Gastroesophageal sphincter (tissue), 3 donors: ENCODE results near the gene TTC33.
"Not testable (repeated sequence)": the region's sequence is repeated elsewhere in the genome, so short reads cannot be mapped to it uniquely, and the experiment has no call there.

Experiments used
- CTCF ChIP-seq, 4 experiments: fragments of 200-600 bp in 2 of 4; fragments of 450-650 bp in 2 of 4; sonication (generic) in 1 of 4; IDR thresholded peaks; one replicate each; pipeline ENCODE4 v1.5.1; 2017 to 2019; ENCODE audit warnings: antibody characterized with exemption in 4 of 4, mild to moderate bottlenecking in 2 of 4, moderate library complexity in 2 of 4
- EP300 ChIP-seq: sonication (generic); formaldehyde crosslinking; IDR thresholded peaks from one replicate; pipeline ENCODE4 v1.6.1; 2017; ENCODE audit warnings: antibody characterized with exemption, mild to moderate bottlenecking
- POLR2A ChIP-seq, 2 donors: fragments of 450-650 bp; IDR thresholded peaks; one replicate each; pipeline ENCODE4 v1.6.1; 2017; ENCODE audit warnings: antibody characterized with exemption in 2 of 2, mild to moderate bottlenecking in 2 of 2, moderate library complexity in 1 of 2
- POLR2AphosphoS5 ChIP-seq: sonication (generic); formaldehyde crosslinking; IDR thresholded peaks from one replicate; pipeline ENCODE4 v1.6.1; 2017; ENCODE audit warnings: antibody characterized with exemption

- not testable (repeated sequence) for TF ChIP-seq POLR2A (IDR thresholded peaks at IDR 0.05); CTCF (IDR thresholded peaks at IDR 0.05); EP300; POLR2AphosphoS5
Observed at GRCh38 chr5:40702027-40702426, 53.7 kb downstream of the TTC33 start.
